Stomach (tissue), 9 donors: Measurements from ENCODE around the gene MMRN1. TPM values are rescaled to one million over a fixed set of nuclear protein-coding genes. Genes with fewer than 3 reads are reported as not detected.

Experiments
- DNase-seq, 2 donors: peaks; one replicate each; pipeline versions ENCODE4 v3.0.0 to v3.0.0-alpha.2; 2013 to 2019
- H3K27ac ChIP-seq, 5 donors: fragments of 200-600 bp in 4 of 5; sonication (generic) in 4 of 5; one replicate each; pipeline ENCODE4 v1.5.1; 2013 to 2019; ENCODE audit warnings: mild to moderate bottlenecking in 1 of 5, moderate library complexity in 1 of 5
- H3K27me3 ChIP-seq, 3 donors: fragments of 200-600 bp; sonication (generic); one replicate each; pipeline ENCODE4 v1.5.1; 2017 to 2019; ENCODE audit warnings: mixed run types in 1 of 3
- H3K36me3 ChIP-seq, 4 donors: fragments of 200-600 bp; sonication (generic); 1 replicate in 3 of 4; 2 replicates in 1 of 4; pipeline ENCODE4 v1.5.1; 2016 to 2019
- H3K4me1 ChIP-seq, 4 donors: fragments of 200-600 bp; sonication (generic); one replicate each; pipeline ENCODE4 v1.5.1; 2016 to 2019
- H3K4me3 ChIP-seq, 4 donors: fragments of 200-600 bp; sonication (generic) in 3 of 4; one replicate each; pipeline ENCODE4 v1.5.1; 2016 to 2019; ENCODE audit warnings: mild to moderate bottlenecking in 1 of 4
- H3K9me3 ChIP-seq, 4 donors: fragments of 200-600 bp; sonication (generic); one replicate each; pipeline ENCODE4 v1.5.1; 2016 to 2019
- CTCF ChIP-seq, 7 experiments: fragments of 450-650 bp in 4 of 7; fragments of 200-600 bp in 3 of 7; sonication (generic) in 3 of 7; IDR thresholded peaks; one replicate each; pipeline ENCODE4 v1.5.1; 2016 to 2019; ENCODE audit warnings: antibody characterized with exemption in 7 of 7, control low read depth in 2 of 7, mild to moderate bottlenecking in 1 of 7
- EP300 ChIP-seq: sonication (generic); formaldehyde crosslinking; IDR thresholded peaks from one replicate; pipeline ENCODE4 v1.6.1; 2017; ENCODE audit warnings: antibody characterized with exemption
- POLR2A ChIP-seq, 4 donors: fragments of 450-650 bp; IDR thresholded peaks; one replicate each; pipeline ENCODE4 v1.6.1; 2016; ENCODE audit warnings: antibody characterized with exemption in 4 of 4, control low read depth in 2 of 4, mild to moderate bottlenecking in 1 of 4, moderate library complexity in 1 of 4
- POLR2AphosphoS5 ChIP-seq, 3 donors: sonication (generic); formaldehyde crosslinking; IDR thresholded peaks; one replicate each; pipeline ENCODE4 v1.6.1; 2016; ENCODE audit warnings: antibody characterized with exemption in 3 of 3
- WGBS, 5 donors: extraction: QIAGEN DNeasy Blood & Tissue Kit in 3 of 5; methylation state at CpG; one replicate each; pipeline versions ENCODE4 v1.1.5 to v1.1.7; 2013 to 2018; 5-methylcytosine and 5-hydroxymethylcytosine counted together
- intact Hi-C: fragments of 100-400 bp; cut with DNase I; formaldehyde crosslinking; loops from one replicate; pipeline ENCODE4 v1.15.1; 2023; ENCODE audit warnings: low total_unique reads
- polyA plus RNA-seq, 3 donors: library from polyadenylated mRNA; stranded (reverse); fragments of 200-250 nt; gene quantifications; one replicate each; pipeline ENCODE4 v1.2.3, GENCODE V29; 2013
- total RNA-seq, 5 donors: library from RNA; depleted of rRNA; stranded (reverse); fragments of >200 nt; gene quantifications; one replicate each; pipeline versions ENCODE4 v1.1.0 to v1.2.3, GENCODE V29; 2014 to 2016
- donor health status: healthy with polysubstance abuse.
- donor health status: Bipolar disorder and iron deficiency.
- donor health status: healthy.

Gene MMRN1
- total and polyA plus RNA-seq, 8 donors, result 0.58 to 73.8 (median 4.8) TPM

GRCh38 chr4:89922848-89923416 lies 28.3 kb downstream of the MMRN1 start:
- intact Hi-C loops, result no loop called here
- Histone ChIP-seq H3K9me3 (no peaks in the 10 kb centered on the region), H3K4me1 (no peaks in the 10 kb centered on the region), H3K36me3 (no peaks in the 10 kb centered on the region), H3K27me3 (no peaks in the 10 kb centered on the region), H3K27ac (no peak overlapping the region), H3K4me3 (no peak overlapping the region)
- DNase-seq, result no peak
- TF ChIP-seq EP300 (no peak), POLR2AphosphoS5 (IDR thresholded peaks at IDR 0.05) (no peak), CTCF (IDR thresholded peaks at IDR 0.05) (no peak), POLR2A (IDR thresholded peaks at IDR 0.05) (no peak)
- 72 to 85% (median 79%) methylated on average over 5 of the region's 5 CpGs for WGBS, 5 donors

- intact Hi-C loops, result no loop called here
- TF ChIP-seq POLR2AphosphoS5 (IDR thresholded peaks at IDR 0.05) (no peak), POLR2A (IDR thresholded peaks at IDR 0.05) (no peak), EP300 (no peak), CTCF (IDR thresholded peaks at IDR 0.05) (no peak)
Measured at GRCh38 chr4:89928838-89929237, 34.2 kb downstream of the MMRN1 start.

GRCh38 chr4:89929425-89930159 lies 34.9 kb downstream of the MMRN1 start:
- peaks cover 0 to 12% (median 6%) of the 10 kb centered on the region in 4 donors for H3K9me3 ChIP-seq
- H3K4me3 ChIP-seq, result no peak overlapping the region
- WGBS, 5 donors, result 18 to 37% (median 29%) methylated on average over 4 of the region's 4 CpGs
- H3K27me3 ChIP-seq, result no peaks in the 10 kb centered on the region
- H3K36me3 ChIP-seq, result no peaks in the 10 kb centered on the region
- no peak overlapping the region for H3K27ac ChIP-seq
- intact Hi-C loops, result no loop called here
- peaks cover 0 to 4% (median 0%) of the 10 kb centered on the region in 4 donors for H3K4me1 ChIP-seq
- DNase-seq, result peak in 1 of 2 donors; percentile 78
- TF ChIP-seq POLR2A (IDR thresholded peaks at IDR 0.05) (no peak), POLR2AphosphoS5 (IDR thresholded peaks at IDR 0.05) (no peak), EP300 (no peak), CTCF (IDR thresholded peaks at IDR 0.05) (no peak)

More at GRCh38 chr4:89928838-89929237, 34.2 kb downstream of the MMRN1 start:
- WGBS, 5 donors, result 75 to 91% (median 90%) methylated on average over 4 of the region's 4 CpGs
- Histone ChIP-seq H3K9me3 (peaks cover 0 to 12% (median 6%) of the 10 kb centered on the region in 4 donors), H3K27me3 (no peaks in the 10 kb centered on the region), H3K36me3 (no peaks in the 10 kb centered on the region), H3K4me1 (peaks cover 0 to 4% (median 0%) of the 10 kb centered on the region in 4 donors), H3K4me3 (no peak overlapping the region), H3K27ac (no peak overlapping the region)
- DNase-seq, result no peak

- Histone ChIP-seq H3K4me3 (no peak overlapping the region), H3K4me1 (peaks cover 0 to 7% (median 0%) of the 10 kb centered on the region in 4 donors), H3K27ac (no peak overlapping the region), H3K27me3 (no peaks in the 10 kb centered on the region), H3K36me3 (no peaks in the 10 kb centered on the region), H3K9me3 (no peaks in the 10 kb centered on the region)
- DNase-seq, result peak in 1 of 2 donors; percentile 26
- 44 to 52% (median 49%) methylated on average over 2 of the region's 2 CpGs for WGBS, 5 donors
- intact Hi-C loops, result no loop called here
- TF ChIP-seq CTCF (IDR thresholded peaks at IDR 0.05) (no peak), POLR2A (IDR thresholded peaks at IDR 0.05) (no peak), POLR2AphosphoS5 (IDR thresholded peaks at IDR 0.05) (no peak), EP300 (no peak)
Measured at GRCh38 chr4:89939546-89939945, 44.9 kb downstream of the MMRN1 start.
